Cardiac muscle cell (in vitro differentiated cells and primary cell): ENCODE results near the gene PLCD3. TPM values are rescaled to one million over a fixed set of nuclear protein-coding genes. Genes with fewer than 3 reads are reported as not detected.

Experiments used
- DNase-seq, 2 donors: peaks; one replicate each; pipeline versions ENCODE4 v3.0.0 to v3.0.0-alpha.2; 2010 to 2017; ENCODE audit warnings: low read depth in 1 of 2, low spot score in 1 of 2
- H3K27ac ChIP-seq: fragments of 200-600 bp; sonication (generic); 2 replicates; pipeline ENCODE4 v1.5.1; 2016
- H3K27me3 ChIP-seq: fragments of 200-600 bp; sonication (generic); 2 replicates; pipeline ENCODE4 v1.6.0; 2016; ENCODE audit warnings: control low read depth
- H3K36me3 ChIP-seq: fragments of 200-600 bp; sonication (generic); 2 replicates; pipeline ENCODE4 v1.5.1; 2016; ENCODE audit warnings: control low read depth
- H3K4me1 ChIP-seq: fragments of 200-600 bp; sonication (generic); 2 replicates; pipeline ENCODE4 v1.8.1; 2017; ENCODE audit warnings: low read depth, mild to moderate bottlenecking, mixed run types
- H3K4me3 ChIP-seq: fragments of 200-600 bp; sonication (generic); 2 replicates; pipeline ENCODE4 v1.5.1; 2016; ENCODE audit warnings: mild to moderate bottlenecking
- H3K9me3 ChIP-seq: fragments of 200-600 bp; sonication (generic); 2 replicates; pipeline ENCODE4 v1.5.1; 2017; ENCODE audit warnings: low read depth, mild to moderate bottlenecking, control low read depth
- CTCF ChIP-seq: IDR thresholded peaks from 2 replicates; pipeline ENCODE4 v1.5.1; 2012; ENCODE audit warnings: low read depth, mild to moderate bottlenecking, low read length
- polyA plus RNA-seq: library from polyadenylated mRNA; unstranded; fragments of >200 nt; fragmentation: Nextera tagmentation; extraction: Ambion mirVana; gene quantifications from 2 replicates; pipeline ENCODE4 v1.2.1, GENCODE V29; 2016
- total RNA-seq: library from RNA; depleted of rRNA; stranded (reverse); fragments of >200 nt; gene quantifications from 2 replicates; pipeline ENCODE4 v1.2.3, GENCODE V29; 2016

The PLCD3 gene
- total and polyA plus RNA-seq, 2 experiments from 2014 or later: 36.0 to 66.3 TPM

- H3K27ac ChIP-seq: peak overlapping the region; percentile 81
Observed at GRCh38 chr17:45155029-45155428, 22.7 kb upstream of the PLCD3 start.

GRCh38 chr17:45150911-45151809 is 18.8 kb upstream of the PLCD3 start:
- Histone ChIP-seq H3K27ac (peak overlapping the region; percentile 88), H3K36me3 (no peaks in the 10 kb centered on the region), H3K4me1 (peaks cover 13% of the 10 kb centered on the region), H3K4me3 (peak overlapping the region; percentile 66), H3K27me3 (no peaks in the 10 kb centered on the region), H3K9me3 (no peaks in the 10 kb centered on the region)
- no peak for TF ChIP-seq CTCF
- DNase-seq: no peak

More at GRCh38 chr17:45155029-45155428, 22.7 kb upstream of the PLCD3 start:
- H3K36me3 ChIP-seq: no peaks in the 10 kb centered on the region
- no peak for DNase-seq
- peaks cover 27% of the 10 kb centered on the region for H3K4me1 ChIP-seq
- TF ChIP-seq CTCF: no peak
- no peaks in the 10 kb centered on the region for H3K27me3 ChIP-seq
- H3K4me3 ChIP-seq: no peak overlapping the region
- H3K9me3 ChIP-seq: no peaks in the 10 kb centered on the region

GRCh38 chr17:45149669-45150664 is 17.7 kb upstream of the PLCD3 start:
- no peaks in the 10 kb centered on the region for H3K36me3 ChIP-seq
- peak overlapping the region; percentile 88 for H3K27ac ChIP-seq
- no peak for TF ChIP-seq CTCF
- H3K4me1 ChIP-seq: peaks cover 7% of the 10 kb centered on the region
- H3K4me3 ChIP-seq: peak overlapping the region; percentile 66
- H3K27me3 ChIP-seq: no peaks in the 10 kb centered on the region
- no peaks in the 10 kb centered on the region for H3K9me3 ChIP-seq
- DNase-seq: peak; percentile 65 to 76

GRCh38 chr17:45149037-45149668 is 16.8 kb upstream of the PLCD3 start:
- peak; percentile 87 to 91 for DNase-seq
- Histone ChIP-seq H3K4me1 (peaks cover 7% of the 10 kb centered on the region), H3K4me3 (peak overlapping the region; percentile 66), H3K9me3 (no peaks in the 10 kb centered on the region), H3K36me3 (no peaks in the 10 kb centered on the region), H3K27ac (peak overlapping the region; percentile 88), H3K27me3 (no peaks in the 10 kb centered on the region)
- TF ChIP-seq CTCF: peak; percentile 91
